ENCODE results near the gene PLEKHA6. TPM values are rescaled to one million over a fixed set of nuclear protein-coding genes. Genes with fewer than 3 reads are reported as not detected.

Gene PLEKHA6
- total RNA-seq, 6 donors from 2014 or later: 3.3 to 6.9 (median 4.9) TPM

GRCh38 chr1:204344665-204345355 lies 14.9 kb downstream of the PLEKHA6 start:
- peaks cover 0 to 9% (median 8%) of the 10 kb centered on the region in 4 donors for H3K4me1 ChIP-seq
- no peak overlapping the region for H3K4me3 ChIP-seq
- no peaks in the 10 kb centered on the region for H3K36me3 ChIP-seq
- no peaks in the 10 kb centered on the region for H3K27me3 ChIP-seq
- 85% methylated on average over 6 of the region's 6 CpGs for WGBS, 2 donors
- no peak for DNase-seq
- H3K27ac ChIP-seq: no peak overlapping the region
- no peaks in the 10 kb centered on the region for H3K9me3 ChIP-seq
- no peak for ATAC-seq (ENCODE audit: low FRiP score in 2 of 2)
- no peak for TF ChIP-seq POLR2AphosphoS5 (IDR thresholded peaks at IDR 0.05)
- no peak for TF ChIP-seq EP300 (IDR thresholded peaks at IDR 0.05)
- TF ChIP-seq, protein P1, sequence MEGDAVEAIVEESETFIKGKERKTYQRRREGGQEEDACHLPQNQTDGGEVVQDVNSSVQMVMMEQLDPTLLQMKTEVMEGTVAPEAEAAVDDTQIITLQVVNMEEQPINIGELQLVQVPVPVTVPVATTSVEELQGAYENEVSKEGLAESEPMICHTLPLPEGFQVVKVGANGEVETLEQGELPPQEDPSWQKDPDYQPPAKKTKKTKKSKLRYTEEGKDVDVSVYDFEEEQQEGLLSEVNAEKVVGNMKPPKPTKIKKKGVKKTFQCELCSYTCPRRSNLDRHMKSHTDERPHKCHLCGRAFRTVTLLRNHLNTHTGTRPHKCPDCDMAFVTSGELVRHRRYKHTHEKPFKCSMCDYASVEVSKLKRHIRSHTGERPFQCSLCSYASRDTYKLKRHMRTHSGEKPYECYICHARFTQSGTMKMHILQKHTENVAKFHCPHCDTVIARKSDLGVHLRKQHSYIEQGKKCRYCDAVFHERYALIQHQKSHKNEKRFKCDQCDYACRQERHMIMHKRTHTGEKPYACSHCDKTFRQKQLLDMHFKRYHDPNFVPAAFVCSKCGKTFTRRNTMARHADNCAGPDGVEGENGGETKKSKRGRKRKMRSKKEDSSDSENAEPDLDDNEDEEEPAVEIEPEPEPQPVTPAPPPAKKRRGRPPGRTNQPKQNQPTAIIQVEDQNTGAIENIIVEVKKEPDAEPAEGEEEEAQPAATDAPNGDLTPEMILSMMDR (IDR thresholded peaks at IDR 0.05): no peak
- TF ChIP-seq POLR2A (IDR thresholded peaks at IDR 0.05): no peak

DNA sequence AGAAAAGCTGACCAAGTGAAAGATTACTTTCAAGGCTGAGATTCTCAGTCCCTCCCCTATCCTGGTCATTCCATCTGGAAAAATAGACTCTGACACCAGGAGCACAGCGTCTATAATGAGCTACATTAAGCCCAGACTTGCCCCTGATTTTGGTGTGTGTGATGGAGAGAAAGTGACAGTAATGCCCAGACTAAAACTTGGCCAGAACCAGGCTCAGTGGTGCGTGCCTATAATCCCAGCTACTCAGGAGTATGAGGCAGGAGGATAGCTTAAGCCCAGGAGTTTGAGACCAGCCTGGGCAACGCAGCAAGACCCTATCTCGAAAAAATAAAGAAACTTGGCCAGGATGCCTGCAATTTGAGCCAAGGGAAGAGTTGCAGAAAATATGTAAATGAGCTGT lies 15.9 kb downstream of the PLEKHA6 start:
- TF ChIP-seq POLR2AphosphoS5 (IDR thresholded peaks at IDR 0.05) (no peak), POLR2A (IDR thresholded peaks at IDR 0.05) (no peak), EP300 (IDR thresholded peaks at IDR 0.05) (no peak)
- TF ChIP-seq, protein P1 (IDR thresholded peaks at IDR 0.05): no peak
- WGBS, 2 donors: 79 to 85% methylated on average over 4 of the region's 4 CpGs
- no peak for ATAC-seq (ENCODE audit: low FRiP score in 2 of 2)
- DNase-seq: no peak
- Histone ChIP-seq H3K36me3 (no peaks in the 10 kb centered on the region), H3K27me3 (no peaks in the 10 kb centered on the region), H3K4me1 (peaks cover 0 to 9% (median 6%) of the 10 kb centered on the region in 4 donors), H3K4me3 (no peak overlapping the region), H3K27ac (no peak overlapping the region), H3K9me3 (no peaks in the 10 kb centered on the region)

GRCh38 chr1:204343247-204343646 lies 16.5 kb downstream of the PLEKHA6 start:
- peaks cover 0 to 3% (median under 1%) of the 10 kb centered on the region in 4 donors for H3K4me1 ChIP-seq
- H3K9me3 ChIP-seq: no peaks in the 10 kb centered on the region
- H3K27me3 ChIP-seq: no peaks in the 10 kb centered on the region
- no peak overlapping the region for H3K4me3 ChIP-seq
- TF ChIP-seq POLR2AphosphoS5 (IDR thresholded peaks at IDR 0.05): no peak
- TF ChIP-seq EP300 (IDR thresholded peaks at IDR 0.05): no peak
- TF ChIP-seq, protein P1 (IDR thresholded peaks at IDR 0.05): no peak
- TF ChIP-seq POLR2A (IDR thresholded peaks at IDR 0.05): no peak
- WGBS, 2 donors: 84 to 89% methylated on average over 3 of the region's 3 CpGs
- no peak for ATAC-seq (ENCODE audit: low FRiP score in 2 of 2)
- no peaks in the 10 kb centered on the region for H3K36me3 ChIP-seq
- H3K27ac ChIP-seq: no peak overlapping the region
- DNase-seq: no peak

DNA sequence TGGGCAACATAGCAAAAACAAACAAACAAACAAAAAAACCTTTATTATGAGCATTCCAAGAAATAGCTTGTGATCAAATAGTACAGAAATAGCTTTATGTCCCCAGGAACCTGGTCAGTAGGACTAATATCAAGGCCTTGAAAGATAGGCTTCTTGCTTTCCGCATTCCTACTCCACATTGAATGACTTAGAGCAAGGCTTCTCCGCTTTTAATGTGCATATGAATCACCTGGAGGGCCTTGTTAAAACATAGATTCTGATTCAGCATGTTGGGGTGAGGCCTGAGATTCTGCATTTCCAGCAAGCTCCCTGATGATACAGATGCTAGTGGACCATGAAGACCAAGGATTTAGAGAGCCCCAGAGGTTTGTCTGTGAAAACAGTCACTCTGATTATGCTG lies 17.4 kb downstream of the PLEKHA6 start:
- ATAC-seq (ENCODE audit: low FRiP score in 2 of 2): no peak
- no peak for TF ChIP-seq POLR2A (IDR thresholded peaks at IDR 0.05)
- no peak overlapping the region for H3K4me3 ChIP-seq
- no peaks in the 10 kb centered on the region for H3K4me1 ChIP-seq
- no peak overlapping the region for H3K27ac ChIP-seq
- no peaks in the 10 kb centered on the region for H3K9me3 ChIP-seq
- no peak for DNase-seq
- no peaks in the 10 kb centered on the region for H3K27me3 ChIP-seq
- 98 to 100% methylated on average over 2 of the region's 2 CpGs for WGBS, 2 donors
- H3K36me3 ChIP-seq: no peaks in the 10 kb centered on the region

GRCh38 chr1:204341380-204341779 lies 18.3 kb downstream of the PLEKHA6 start:
- Histone ChIP-seq H3K27me3 (no peaks in the 10 kb centered on the region), H3K9me3 (no peaks in the 10 kb centered on the region), H3K36me3 (no peaks in the 10 kb centered on the region), H3K27ac (no peak overlapping the region), H3K4me1 (no peaks in the 10 kb centered on the region), H3K4me3 (no peak overlapping the region)
- TF ChIP-seq POLR2A (IDR thresholded peaks at IDR 0.05) (no peak), POLR2AphosphoS5 (IDR thresholded peaks at IDR 0.05) (no peak), EP300 (IDR thresholded peaks at IDR 0.05) (no peak)
- TF ChIP-seq, protein P1 (IDR thresholded peaks at IDR 0.05): no peak
- DNase-seq: no peak
- no peak for ATAC-seq (ENCODE audit: low FRiP score in 2 of 2)
